ENCODE data around the gene HIP1.
"Not testable (repeated sequence)": the region's sequence is repeated elsewhere in the genome, so short reads cannot be mapped to it uniquely, and the experiment has no call there.

GRCh38 chr7:75721922-75722321 lies 16.8 kb downstream of the HIP1 start:
- not testable (repeated sequence) for TF ChIP-seq CTCF (IDR thresholded peaks at IDR 0.05; ENCODE audit: insufficient read depth, low read length, poor library complexity, severe bottlenecking); EZH2phosphoT487 (conservative IDR thresholded peaks at IDR 0.05; ENCODE audit: low read length)

Data from SU-DHL-6 (cell line).